H54 (cell line): ENCODE results near the gene RBMS3.
"Not testable (repeated sequence)": the region's sequence is repeated elsewhere in the genome, so short reads cannot be mapped to it uniquely, and the experiment has no call there.

Experiments
- DNase-seq: peaks from one replicate; pipeline ENCODE4 v3.0.0; 2011; ENCODE audit warnings: low spot score, mixed read lengths; ENCODE audit not compliant: insufficient read length
- FAIRE-seq: peaks from 3 replicates; lab custom pipeline; 2011; peaks lifted over from hg19 to GRCh38; lab: Jason Lieb, UNC
- POLR2A ChIP-seq: IDR thresholded peaks from 2 replicates; pipeline ENCODE4 v1.6.1; 2011; ENCODE audit warnings: low read depth, mild to moderate bottlenecking, low read length

Gene RBMS3

DNA sequence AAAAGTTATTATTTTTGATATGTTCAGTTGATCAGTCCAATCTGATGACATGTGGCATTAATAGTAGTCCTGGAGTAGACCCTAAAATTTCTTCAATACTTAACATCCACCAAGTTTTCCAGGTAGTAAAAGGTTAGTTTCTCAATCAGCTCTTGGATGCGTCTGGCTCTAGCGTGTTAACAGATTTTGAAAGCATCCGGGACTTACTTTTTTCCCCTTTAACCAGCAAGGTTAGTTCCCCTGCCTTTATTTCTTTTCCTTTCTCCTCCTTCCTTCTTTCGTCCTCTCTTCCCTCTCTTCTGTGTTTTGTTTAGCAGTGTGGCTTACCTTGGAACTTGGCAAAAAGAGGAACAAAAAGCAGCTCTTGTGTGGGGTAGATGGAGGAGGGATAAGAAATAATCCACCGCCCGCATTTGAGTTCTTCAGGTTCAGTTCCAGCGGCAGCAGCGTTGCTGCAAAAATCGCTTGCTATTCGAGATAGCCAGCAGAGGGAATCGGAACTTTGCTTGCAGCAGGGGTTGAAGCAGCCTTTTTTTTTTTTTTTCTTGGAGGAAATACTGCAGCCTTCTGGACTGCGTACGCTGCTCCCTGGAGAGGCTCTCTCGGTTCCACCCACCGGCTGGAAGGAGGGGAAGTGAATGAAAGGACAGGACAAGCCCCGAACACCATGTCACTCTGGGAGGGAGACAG is at the start of gene RBMS3:
Gene RBMS3 (plus strand): TSS at position 668 of the 690 bp plus-strand sequence.
- FAIRE-seq (peak; percentile 90), DNase-seq (peak; percentile 47)
- TF ChIP-seq POLR2A = peak; percentile 17; the same call in 1 of the 2 replicates

DNA sequence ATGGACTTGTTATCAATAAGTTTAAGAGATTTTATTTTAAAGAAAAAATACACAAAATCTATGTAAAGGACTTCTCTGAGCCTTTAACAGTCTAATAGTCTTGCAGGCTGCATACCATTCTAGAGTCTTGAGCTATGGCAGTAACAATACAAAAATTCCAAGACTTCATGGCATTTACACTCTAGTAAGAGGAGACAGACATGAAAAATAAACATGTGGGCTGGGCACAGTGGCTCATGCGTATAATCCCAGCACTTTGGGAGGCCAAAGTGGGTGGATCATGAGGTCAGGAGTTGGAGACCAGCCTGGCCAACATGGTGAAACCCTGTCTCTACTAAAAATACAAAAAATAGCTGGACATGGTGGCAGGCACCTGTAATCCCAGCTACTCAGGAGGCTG is 47.7 kb upstream of the RBMS3 start:
- not testable (repeated sequence) for DNase-seq, FAIRE-seq

DNA sequence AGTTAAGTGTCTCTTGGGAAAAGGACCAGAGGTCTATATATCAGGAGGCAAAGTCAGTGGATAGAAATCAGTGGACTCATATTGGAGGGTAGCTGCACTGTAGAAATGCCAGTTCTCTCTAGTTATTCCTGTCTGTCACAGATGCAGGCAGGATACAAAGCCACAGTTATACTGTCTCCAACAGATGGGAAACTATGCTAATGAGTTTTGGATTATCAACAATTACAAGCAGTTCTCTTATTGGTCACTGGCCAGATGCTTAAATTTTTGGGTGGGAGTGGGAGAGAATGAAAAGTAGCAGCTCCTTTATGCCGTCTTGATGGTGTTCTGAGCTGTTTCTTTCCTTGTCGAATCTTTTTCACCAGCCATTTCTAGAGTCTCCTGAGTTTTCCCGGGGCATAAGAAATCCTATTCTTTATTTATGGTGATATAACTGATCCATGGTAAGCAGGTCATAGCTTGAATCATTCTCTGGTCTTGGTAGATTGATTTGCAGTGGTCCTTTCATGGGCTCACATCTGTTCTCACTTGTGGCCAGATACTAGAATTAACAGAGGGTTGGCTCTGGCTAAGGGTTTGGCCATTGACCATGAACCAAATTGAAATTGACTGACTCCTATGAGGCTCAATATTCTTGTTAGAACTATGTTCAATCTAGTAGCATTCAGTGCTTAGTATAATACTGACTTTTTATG is 44.6 kb upstream of the RBMS3 start:
- DNase-seq = no peak
- no peak for FAIRE-seq
- TF ChIP-seq POLR2A = no peak

DNA sequence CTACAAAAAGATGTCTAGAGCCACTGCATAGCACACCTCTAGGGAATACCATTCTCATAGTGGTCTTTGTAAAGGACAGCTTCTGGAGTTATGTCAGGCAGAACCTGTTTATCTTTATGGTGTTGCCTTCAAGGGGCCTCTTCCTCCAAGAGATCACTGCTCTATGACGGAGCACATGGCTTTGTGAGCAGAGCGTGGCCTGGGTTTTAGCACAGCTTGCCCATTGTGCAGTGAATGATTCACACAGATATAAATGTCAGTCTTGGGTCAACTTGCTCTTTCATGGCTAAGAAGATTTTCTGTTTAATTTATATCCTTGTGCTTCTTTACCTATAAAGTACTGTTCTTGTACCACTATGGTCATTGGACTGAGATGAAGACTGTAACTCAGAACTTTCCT is 41.5 kb upstream of the RBMS3 start:
- no peak for TF ChIP-seq POLR2A
- DNase-seq (no peak), FAIRE-seq (peak; percentile 53)

DNA sequence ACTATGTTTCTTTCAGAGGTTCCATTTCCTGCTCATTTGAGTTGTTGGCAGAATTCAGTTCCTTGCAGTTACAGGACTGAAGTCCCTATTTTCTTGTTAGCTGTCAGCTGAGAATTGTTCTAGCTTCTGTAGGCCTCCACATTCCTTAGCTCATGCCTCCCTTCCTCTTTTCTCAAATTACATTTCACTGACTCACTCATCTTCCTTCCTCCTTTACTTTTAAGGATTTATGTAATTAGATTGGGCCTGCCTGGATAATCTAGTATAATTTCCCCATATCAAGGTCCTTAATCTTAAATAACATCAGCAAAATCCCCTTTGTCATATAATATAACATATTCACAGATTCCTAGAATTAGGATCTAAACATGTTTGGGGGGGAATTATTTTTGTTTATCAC is 40.6 kb upstream of the RBMS3 start:
- peak; percentile 95 for FAIRE-seq
- DNase-seq = no peak
- TF ChIP-seq POLR2A = no peak

DNA sequence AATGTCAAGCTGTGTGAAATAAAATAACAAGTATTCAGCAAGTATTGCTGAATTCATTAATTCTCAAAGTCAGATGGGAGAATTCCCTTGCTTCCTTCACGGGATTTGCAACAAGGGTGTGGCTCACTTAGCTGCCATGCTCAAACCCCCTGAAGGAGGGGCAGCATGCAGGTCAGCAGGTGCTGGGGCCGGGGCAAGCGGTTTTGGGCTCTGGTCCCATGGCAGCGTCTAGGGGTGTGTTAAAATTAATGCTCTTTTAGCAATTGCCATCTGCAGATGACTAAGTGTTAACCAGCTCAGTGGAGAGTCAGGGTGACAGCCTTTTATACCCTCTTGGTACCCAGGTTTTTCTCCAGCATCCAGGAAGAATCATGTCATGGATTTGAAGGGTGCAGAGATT is 40.0 kb upstream of the RBMS3 start:
- TF ChIP-seq POLR2A = no peak
- DNase-seq (no peak), FAIRE-seq (no peak)

DNA sequence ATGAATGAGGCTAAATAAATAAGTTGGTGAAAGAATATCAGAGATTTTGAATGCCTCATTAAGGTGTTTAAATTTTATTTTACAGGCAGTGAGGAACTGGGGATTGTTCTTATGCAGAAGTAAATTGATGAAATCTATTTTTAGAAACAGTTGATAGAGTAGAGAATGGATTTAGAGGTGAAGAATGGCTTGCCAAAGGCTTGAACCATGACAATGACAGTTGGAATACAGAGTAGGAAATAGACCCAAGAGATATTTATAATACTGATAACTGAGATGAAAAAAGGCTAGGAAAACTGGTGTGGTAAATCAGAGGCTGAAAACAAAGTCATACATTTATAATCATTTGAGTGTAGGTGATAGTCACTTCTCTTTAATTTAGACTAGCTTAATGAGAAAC is 39.0 kb upstream of the RBMS3 start:
- FAIRE-seq (no peak), DNase-seq (no peak)
- no peak for TF ChIP-seq POLR2A

DNA sequence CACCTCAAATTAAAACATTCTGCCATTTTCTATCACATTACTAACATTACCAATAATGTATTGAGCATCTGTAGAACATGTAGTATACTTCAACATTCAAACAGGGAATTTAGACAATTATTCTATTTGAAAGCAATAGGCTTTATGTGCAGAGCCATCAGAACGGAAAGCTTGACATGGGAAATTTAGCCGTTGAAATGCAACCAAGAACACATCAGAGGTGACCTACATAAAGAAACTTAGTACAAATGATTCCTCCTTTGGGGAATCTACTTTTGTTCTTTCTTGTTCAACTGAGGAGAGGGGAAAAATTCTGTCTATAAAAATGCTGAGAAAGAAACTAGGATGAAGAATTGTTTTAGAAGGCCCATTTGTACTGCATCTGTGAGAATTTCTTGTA is 38.6 kb upstream of the RBMS3 start:
- FAIRE-seq (no peak), DNase-seq (no peak)
- TF ChIP-seq POLR2A = no peak

DNA sequence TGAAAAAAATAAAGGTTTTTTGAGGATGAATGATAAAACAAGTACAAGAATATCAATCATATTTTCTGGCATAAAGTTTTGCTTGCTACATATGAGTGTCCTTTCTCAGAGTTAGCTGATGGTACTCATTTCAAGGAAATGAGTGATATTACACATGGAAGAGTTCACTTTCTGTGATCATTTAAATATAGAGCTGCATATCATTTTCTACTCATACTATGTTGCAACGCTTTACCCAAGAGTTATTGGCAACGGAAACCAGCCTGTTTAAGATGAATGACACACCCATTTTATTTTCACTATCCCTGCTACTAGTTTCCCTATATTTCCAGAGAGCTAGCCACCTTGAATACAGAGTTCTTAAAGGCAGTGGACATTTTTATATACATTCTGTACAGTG is 35.4 kb upstream of the RBMS3 start:
- no peak for TF ChIP-seq POLR2A
- DNase-seq (no peak), FAIRE-seq (peak; percentile 23)

DNA sequence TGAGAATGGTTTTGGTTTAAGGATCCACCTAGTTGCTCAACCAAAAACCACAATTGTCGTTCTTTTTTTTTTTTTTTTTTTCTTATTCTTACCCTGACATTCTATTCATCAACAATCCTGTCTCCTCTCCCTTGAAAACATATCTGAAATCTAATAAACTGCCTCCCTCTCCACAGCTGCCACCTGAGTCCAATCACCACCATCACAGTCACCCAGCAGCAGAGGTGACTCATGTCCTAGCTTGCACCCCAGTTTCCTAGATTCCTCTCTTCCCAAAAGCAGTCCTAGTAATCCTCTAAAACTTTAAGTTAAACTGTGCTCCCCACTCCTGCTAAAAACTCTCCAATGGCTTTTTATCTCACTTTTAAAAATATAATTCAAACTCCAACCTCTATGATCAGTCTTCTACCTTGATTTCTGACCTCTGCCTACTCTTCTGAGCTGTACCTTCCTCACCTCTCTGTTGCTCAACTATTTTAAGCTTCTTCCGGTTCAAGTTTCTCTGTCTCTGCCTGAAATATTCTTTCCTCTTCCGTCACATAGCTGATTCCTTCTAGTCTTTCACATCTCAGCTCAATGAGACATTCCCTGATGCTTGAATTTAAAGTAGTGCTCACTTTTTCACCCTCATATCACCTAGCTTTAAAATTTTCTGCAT is 33.7 kb upstream of the RBMS3 start:
- peak; percentile 11 for FAIRE-seq
- TF ChIP-seq POLR2A = no peak
- no peak for DNase-seq

DNA sequence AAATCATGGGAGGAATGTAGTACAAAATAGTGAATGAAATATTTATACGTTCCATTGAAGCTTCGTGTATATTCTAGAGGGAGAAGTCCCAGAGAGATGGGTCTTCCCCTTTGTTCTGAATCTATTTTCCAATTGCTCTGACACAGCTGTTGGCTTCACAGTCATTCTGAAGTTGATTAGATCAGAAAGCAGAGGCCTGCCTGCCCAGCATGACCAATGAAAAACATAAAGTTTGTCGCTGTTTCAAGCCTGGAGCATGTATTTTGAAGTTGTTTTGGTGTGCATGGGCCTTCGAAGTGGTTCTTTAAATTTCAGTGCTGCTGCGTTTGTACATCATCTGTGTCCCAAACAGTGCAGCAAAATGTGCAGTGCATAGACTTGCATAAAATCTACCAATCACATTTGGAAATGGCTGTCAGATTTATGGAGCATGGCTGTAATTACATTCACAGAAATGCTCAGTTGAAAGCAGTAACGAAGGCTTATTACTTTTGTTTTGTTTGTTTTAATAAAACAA is 31.0 kb upstream of the RBMS3 start:
- DNase-seq (no peak), FAIRE-seq (no peak)

DNA sequence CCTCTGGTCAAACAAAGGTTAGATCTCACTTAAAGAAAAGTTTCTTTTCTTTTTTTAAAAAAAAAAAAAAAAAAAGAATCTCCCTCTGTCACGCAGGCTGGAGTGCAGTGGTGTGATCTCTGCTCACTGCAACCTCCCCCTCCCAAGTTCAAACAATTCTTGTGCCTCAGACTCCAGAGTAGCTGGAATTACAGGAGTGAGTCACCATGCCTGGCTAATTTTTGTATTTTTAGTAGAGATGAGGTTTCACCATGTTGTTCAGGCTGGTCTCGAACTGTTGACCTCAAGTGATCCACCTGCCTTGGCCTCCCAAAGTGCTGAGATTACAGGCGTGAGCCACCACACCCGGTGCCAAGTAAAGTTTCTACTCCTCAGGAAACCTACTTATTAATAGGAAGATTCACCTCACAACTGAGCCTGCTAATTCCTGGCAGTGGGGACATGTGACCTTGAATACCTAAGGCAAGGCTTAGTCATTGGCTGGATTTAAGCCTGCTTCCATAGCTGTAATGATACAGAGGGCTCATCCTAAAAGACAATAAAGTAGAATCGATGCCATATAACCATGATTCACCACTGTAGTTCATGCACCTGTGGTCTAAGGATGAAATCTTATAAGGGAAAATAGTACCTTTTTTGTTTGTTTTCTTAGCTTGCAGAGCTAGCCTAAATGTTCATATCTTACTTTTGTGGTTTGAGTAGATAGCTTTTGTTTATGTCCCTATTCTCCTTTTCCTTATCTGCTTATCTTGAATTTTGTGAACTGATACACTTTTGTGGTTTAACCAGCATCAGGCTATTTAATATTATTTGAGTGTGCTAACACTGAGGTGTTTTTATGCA is 24.8 kb upstream of the RBMS3 start:
- FAIRE-seq = peak; percentile 43
- no peak for DNase-seq
- no peak for TF ChIP-seq POLR2A

More for the DNA sequence above, 31.0 kb upstream of the RBMS3 start:
- no peak for TF ChIP-seq POLR2A

DNA sequence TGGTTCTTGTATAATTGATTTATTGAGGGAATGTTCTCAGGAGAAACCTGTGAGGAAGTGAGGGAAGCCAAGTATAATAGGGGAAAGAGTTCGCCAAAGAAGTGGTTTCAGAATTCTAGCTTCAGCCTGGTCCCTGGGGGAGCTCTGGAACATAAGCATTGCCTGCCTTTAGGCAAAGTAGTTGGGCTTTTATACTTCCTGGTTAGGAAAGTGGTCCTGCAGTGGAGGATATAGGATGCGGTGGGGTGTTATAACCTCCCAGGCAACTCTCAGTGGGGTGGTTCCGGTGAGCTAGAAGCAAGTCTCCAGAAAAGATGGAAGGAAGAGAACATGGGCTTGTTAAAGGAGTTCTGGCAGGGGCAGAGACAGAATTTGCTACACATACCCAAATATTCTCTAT is 22.7 kb upstream of the RBMS3 start:
- FAIRE-seq (no peak), DNase-seq (no peak)
- TF ChIP-seq POLR2A = no peak
